ENCODE data around the gene TJAP1.
"Not testable (repeated sequence)": the region's sequence is repeated elsewhere in the genome, so short reads cannot be mapped to it uniquely, and the experiment has no call there.

The TJAP1 gene

GRCh38 chr6:43454290-43454695 is 23.1 kb upstream of the TJAP1 start:
- peak; percentile 42 for DNase-seq (ENCODE audit: low read depth)

- DNase-seq (ENCODE audit: low read depth) = no peak
Observed at GRCh38 chr6:43454696-43455530, 22.5 kb upstream of the TJAP1 start.

- DNase-seq (ENCODE audit: low read depth) = peak; percentile 30
Observed at GRCh38 chr6:43455531-43456428, 21.6 kb upstream of the TJAP1 start, which contains the start of gene DLK2. Gene DLK2 (minus strand): TSS chr6:43455548. CDS start chr6:43454825, 723 bp downstream.

DNA sequence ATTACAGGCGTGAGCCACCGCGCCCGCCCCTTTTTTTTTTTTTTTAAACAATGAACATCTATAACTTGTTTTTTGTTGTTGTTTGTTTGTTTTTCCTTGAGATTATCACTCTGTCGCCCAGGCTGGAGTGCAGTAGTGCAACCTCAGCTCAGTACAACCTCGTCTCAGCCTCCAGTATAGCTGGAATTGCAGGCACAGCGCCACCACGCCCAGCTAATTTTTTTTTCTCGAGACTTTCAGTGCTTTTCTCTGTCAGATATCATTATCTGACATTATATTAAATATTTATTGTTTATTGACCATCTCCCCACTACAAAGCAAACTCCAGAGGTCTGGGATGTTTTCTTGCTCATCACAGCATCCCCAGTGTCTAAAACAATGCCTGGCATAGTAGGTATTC is 19.7 kb upstream of the TJAP1 start:
- no peak for DNase-seq (ENCODE audit: low read depth)

DNA sequence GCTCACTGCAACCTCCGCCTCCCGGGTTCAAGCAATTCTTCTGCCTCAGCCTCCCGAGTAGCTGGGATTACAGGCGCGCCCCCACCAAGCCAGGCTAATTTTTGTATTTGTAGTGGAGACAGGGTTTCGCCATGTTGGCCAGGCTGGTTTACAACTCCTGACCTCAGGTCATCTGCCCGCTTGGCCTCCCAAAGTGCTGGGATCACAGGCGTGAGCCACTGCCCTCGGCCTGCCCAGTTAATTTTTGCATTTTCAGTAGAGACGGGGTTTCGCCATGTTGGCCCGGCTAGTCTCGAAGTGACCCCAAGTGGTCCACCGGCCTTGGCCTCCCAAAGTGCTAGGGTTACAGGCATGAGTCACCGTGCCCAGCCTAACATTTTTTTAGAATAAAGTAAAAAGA is 19.2 kb upstream of the TJAP1 start:
- not testable (repeated sequence) for DNase-seq (ENCODE audit: low read depth)

DNA sequence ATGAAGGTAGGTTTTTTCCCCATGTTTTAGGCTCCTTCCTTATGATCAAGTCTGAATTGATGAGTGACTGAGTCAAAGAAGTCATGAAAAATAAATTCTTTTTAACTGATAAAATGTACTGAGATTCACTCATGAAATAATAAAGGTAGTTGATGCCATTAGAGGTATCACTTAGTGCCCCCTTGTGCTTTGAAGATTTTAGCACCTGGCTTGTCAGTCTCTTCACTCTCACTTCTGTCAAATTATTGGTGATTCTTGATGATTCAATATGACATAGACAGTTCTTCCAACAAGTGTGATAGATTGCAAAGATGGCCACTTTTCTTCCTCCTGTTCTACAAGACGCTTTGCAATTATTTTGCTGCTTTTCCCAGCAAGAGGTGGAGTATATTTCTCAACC is 17.8 kb upstream of the TJAP1 start:
- no peak for DNase-seq (ENCODE audit: low read depth)

DNA sequence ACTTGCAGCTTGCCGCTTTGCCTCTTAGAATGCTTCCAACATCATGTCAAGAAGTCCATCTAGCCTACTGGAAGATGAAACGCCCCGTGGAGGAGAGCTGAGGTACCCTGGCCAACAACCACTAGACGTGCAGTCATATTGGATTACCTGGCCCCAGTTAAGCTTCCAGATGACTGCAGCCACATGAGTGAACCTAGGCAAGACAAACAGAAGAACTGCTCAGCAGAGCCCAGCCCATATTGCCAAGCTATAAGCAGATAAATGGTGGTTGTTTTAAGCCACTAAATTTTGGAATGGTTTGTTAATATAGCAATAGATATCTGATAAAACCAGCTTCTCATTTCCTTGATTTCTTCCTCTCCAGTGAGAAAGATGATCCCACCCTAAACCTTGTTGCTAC is 17.3 kb upstream of the TJAP1 start:
- no peak for DNase-seq (ENCODE audit: low read depth)

DNA sequence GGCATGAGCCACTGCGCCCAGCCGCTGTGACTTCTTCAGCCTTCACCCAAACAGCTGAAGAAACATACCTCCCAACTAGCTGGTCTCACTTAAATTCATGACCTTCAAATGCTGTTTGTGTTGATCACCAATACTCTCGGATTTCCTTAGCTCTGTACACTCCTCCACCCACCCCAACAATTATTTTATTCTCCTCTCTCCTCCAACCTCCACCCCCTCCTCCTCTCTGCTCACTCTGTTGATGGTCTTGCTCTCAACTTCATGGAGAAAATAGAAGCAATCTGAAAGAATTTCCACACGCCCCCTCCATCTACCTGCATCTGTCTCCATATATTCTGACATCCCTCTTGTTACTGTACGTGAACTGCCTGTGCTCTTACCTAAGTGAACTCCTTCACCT is 15.4 kb upstream of the TJAP1 start:
- no peak for DNase-seq (ENCODE audit: low read depth)

- no peak for DNase-seq (ENCODE audit: low read depth)
Observed at GRCh38 chr6:43464337-43464736, 13.0 kb upstream of the TJAP1 start.

- no peak for DNase-seq (ENCODE audit: low read depth)
Observed at GRCh38 chr6:43465948-43466347, 11.4 kb upstream of the TJAP1 start.

- DNase-seq (ENCODE audit: low read depth) = not testable (repeated sequence)
Observed at GRCh38 chr6:43467265-43467664, 10.1 kb upstream of the TJAP1 start.

DNA sequence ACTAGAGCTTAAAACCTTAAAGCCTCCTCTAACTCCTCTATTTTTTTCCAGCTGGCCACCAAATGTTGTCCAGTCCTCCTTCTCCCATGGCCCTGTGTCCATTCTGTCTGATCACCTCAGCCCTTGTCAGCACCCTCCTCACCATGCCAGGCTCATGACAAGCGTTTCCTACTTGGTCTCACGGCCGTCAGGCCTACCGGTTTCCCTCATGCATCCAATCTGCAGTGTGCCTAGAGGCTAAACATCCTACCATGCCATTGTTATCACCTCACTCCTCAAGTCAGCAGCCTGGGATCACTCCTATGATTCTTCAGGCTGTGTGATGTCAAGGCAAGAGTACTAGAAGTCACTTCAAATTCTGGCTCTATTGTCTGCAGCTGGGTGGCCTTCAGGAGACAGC is 9.6 kb upstream of the TJAP1 start:
- DNase-seq (ENCODE audit: low read depth) = no peak

GRCh38 chr6:43468240-43468639 is 9.1 kb upstream of the TJAP1 start:
- DNase-seq (ENCODE audit: low read depth) = no peak

- DNase-seq (ENCODE audit: low read depth) = no peak
Observed at GRCh38 chr6:43468748-43469681, 8.4 kb upstream of the TJAP1 start.

GRCh38 chr6:43469947-43470346 is 7.4 kb upstream of the TJAP1 start:
- no peak for DNase-seq (ENCODE audit: low read depth)

- no peak for DNase-seq (ENCODE audit: low read depth)
Observed at GRCh38 chr6:43471399-43471798, 6.0 kb upstream of the TJAP1 start.

DNA sequence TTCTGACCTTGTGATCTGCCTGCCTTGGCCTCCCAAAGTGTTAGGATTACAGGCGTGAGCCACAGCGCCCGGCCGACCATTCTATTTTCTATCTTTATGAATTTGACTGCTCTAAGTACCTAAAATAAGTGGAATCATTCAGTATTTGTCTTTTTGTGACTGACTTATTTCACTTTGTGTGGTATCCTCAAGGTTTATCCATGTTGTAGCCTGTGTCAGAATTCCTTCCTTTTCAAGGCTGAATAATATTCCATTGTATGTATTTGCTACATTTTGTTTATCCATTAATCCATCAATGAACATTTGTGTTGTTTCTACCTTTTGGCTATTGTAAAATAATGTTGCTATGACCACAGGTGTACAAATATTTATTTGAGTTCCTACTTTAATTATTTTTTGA is 4.9 kb upstream of the TJAP1 start:
- no peak for DNase-seq (ENCODE audit: low read depth)

- no peak for DNase-seq (ENCODE audit: low read depth)
Observed at GRCh38 chr6:43475516-43475915, 1.9 kb upstream of the TJAP1 start.

GRCh38 chr6:43476746-43477145 is 624 bp upstream of the TJAP1 start:
- no peak for DNase-seq (ENCODE audit: low read depth)

- DNase-seq (ENCODE audit: low read depth) = no peak
Observed at GRCh38 chr6:43478008-43478372, 620 bp downstream of the TJAP1 start.

DNA sequence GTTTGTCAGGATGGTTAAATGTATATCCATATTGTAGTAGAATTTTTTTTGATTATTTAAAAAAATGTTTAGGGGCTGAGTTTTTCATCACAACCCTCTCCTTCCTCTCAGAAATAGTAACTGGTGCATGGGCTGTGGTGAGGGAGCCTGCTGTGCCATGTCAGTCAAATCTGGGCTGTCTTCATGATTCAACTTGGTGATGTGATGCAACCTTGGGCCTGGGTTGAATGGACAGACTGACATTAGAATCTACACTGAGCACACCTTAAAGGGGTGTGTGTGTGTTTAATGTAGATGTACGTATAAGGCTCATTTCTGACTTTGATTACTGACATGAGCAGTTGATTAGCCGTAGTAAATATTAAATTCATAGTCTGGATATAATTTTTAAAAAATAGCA is 3.7 kb downstream of the TJAP1 start:
- DNase-seq (ENCODE audit: low read depth) = no peak

Data from stimulated activated CD8-positive, alpha-beta memory T cell treated with anti-CD3 and anti-CD28 coated beads, Interleukin-12 subunit alpha, Interleukin-12 subunit beta, amount 100 ng/mL, for 1 hour (primary cell).